IPS-15b (cell line): ENCODE results near the gene ACAD8.
A peak's percentile ranks its signal among the peaks of the same experiment; 100 is the strongest.

ENCODE experiments used
- H3K27me3 ChIP-seq: one replicate; pipeline ENCODE4 v1.6.1; 2013; ENCODE audit warnings: low read length; ENCODE audit not compliant: control insufficient read depth, insufficient read depth
- H3K36me3 ChIP-seq: one replicate; pipeline ENCODE4 v1.6.1; 2013; ENCODE audit warnings: low read length; ENCODE audit not compliant: control insufficient read depth, insufficient read depth
- H3K4me1 ChIP-seq: one replicate; pipeline ENCODE4 v1.6.1; 2013; ENCODE audit warnings: mild to moderate bottlenecking, low read length; ENCODE audit not compliant: control insufficient read depth, insufficient read depth
- H3K4me3 ChIP-seq: one replicate; pipeline ENCODE4 v1.5.1; 2013; ENCODE audit warnings: low read depth, low read length
- H3K9ac ChIP-seq: one replicate; pipeline ENCODE4 v1.6.1; 2013; ENCODE audit warnings: low read depth, mild to moderate bottlenecking, low read length
- H3K9me3 ChIP-seq: one replicate; pipeline ENCODE4 v1.6.1; 2013; ENCODE audit warnings: mild to moderate bottlenecking, low read length; ENCODE audit not compliant: control insufficient read depth, insufficient read depth

Gene ACAD8

GRCh38 chr11:134260503-134260902, 7.1 kb downstream of the ACAD8 start:
- no peak overlapping the region for H3K4me3 ChIP-seq
- no peaks in the 10 kb centered on the region for H3K9me3 ChIP-seq
- no peaks in the 10 kb centered on the region for H3K4me1 ChIP-seq
- no peak overlapping the region for H3K9ac ChIP-seq
- H3K36me3 ChIP-seq = peaks cover 35% of the 10 kb centered on the region
- H3K27me3 ChIP-seq = no peaks in the 10 kb centered on the region

- no peak overlapping the region for H3K4me3 ChIP-seq
- no peaks in the 10 kb centered on the region for H3K9me3 ChIP-seq
- H3K27me3 ChIP-seq = no peaks in the 10 kb centered on the region
- peaks cover 35% of the 10 kb centered on the region for H3K36me3 ChIP-seq
- H3K4me1 ChIP-seq = no peaks in the 10 kb centered on the region
- no peak overlapping the region for H3K9ac ChIP-seq
These were observed 7.6 kb downstream of the ACAD8 start for GRCh38 chr11:134260983-134261382.

- Histone ChIP-seq H3K9me3 (no peaks in the 10 kb centered on the region), H3K4me1 (no peaks in the 10 kb centered on the region), H3K9ac (no peak overlapping the region), H3K27me3 (no peaks in the 10 kb centered on the region), H3K36me3 (peaks cover 33% of the 10 kb centered on the region), H3K4me3 (no peak overlapping the region)
These were observed 8.5 kb downstream of the ACAD8 start for GRCh38 chr11:134261626-134262488.

- no peak overlapping the region for H3K9ac ChIP-seq
- no peaks in the 10 kb centered on the region for H3K9me3 ChIP-seq
- H3K36me3 ChIP-seq = peaks cover 19% of the 10 kb centered on the region
- H3K4me1 ChIP-seq = peaks cover 10% of the 10 kb centered on the region
- H3K4me3 ChIP-seq = no peak overlapping the region
- H3K27me3 ChIP-seq = no peaks in the 10 kb centered on the region
These were observed 11.8 kb downstream of the ACAD8 start for GRCh38 chr11:134264966-134265764.

GRCh38 chr11:134266440-134266839, 13.1 kb downstream of the ACAD8 start:
- H3K4me3 ChIP-seq = no peak overlapping the region
- H3K36me3 ChIP-seq = peaks cover 12% of the 10 kb centered on the region
- no peaks in the 10 kb centered on the region for H3K27me3 ChIP-seq
- H3K9me3 ChIP-seq = no peaks in the 10 kb centered on the region
- peaks cover 12% of the 10 kb centered on the region for H3K4me1 ChIP-seq
- H3K9ac ChIP-seq = no peak overlapping the region

- H3K27me3 ChIP-seq = no peaks in the 10 kb centered on the region
- H3K4me3 ChIP-seq = no peak overlapping the region
- H3K9ac ChIP-seq = no peak overlapping the region
- H3K36me3 ChIP-seq = peaks cover 12% of the 10 kb centered on the region
- H3K4me1 ChIP-seq = peaks cover 12% of the 10 kb centered on the region
- H3K9me3 ChIP-seq = no peaks in the 10 kb centered on the region
These were observed 13.5 kb downstream of the ACAD8 start for GRCh38 chr11:134266841-134267251.

- Histone ChIP-seq H3K4me1 (peaks cover 16% of the 10 kb centered on the region), H3K4me3 (no peak overlapping the region), H3K9ac (no peak overlapping the region), H3K27me3 (no peaks in the 10 kb centered on the region), H3K36me3 (peaks cover 7% of the 10 kb centered on the region), H3K9me3 (no peaks in the 10 kb centered on the region)
These were observed 14.1 kb downstream of the ACAD8 start for GRCh38 chr11:134267461-134267860.

- Histone ChIP-seq H3K4me3 (no peak overlapping the region), H3K27me3 (no peaks in the 10 kb centered on the region), H3K9me3 (no peaks in the 10 kb centered on the region), H3K4me1 (peaks cover 20% of the 10 kb centered on the region), H3K36me3 (peaks cover 3% of the 10 kb centered on the region), H3K9ac (no peak overlapping the region)
These were observed 14.6 kb downstream of the ACAD8 start for GRCh38 chr11:134267966-134268365.

- H3K36me3 ChIP-seq = no peaks in the 10 kb centered on the region
- peaks cover 3% of the 10 kb centered on the region for H3K27me3 ChIP-seq
- no peak overlapping the region for H3K9ac ChIP-seq
- no peak overlapping the region for H3K4me3 ChIP-seq
- H3K9me3 ChIP-seq = no peaks in the 10 kb centered on the region
- peaks cover 34% of the 10 kb centered on the region for H3K4me1 ChIP-seq
These were observed 16.9 kb downstream of the ACAD8 start for GRCh38 chr11:134270250-134270714.

- no peaks in the 10 kb centered on the region for H3K9me3 ChIP-seq
- H3K4me3 ChIP-seq = no peak overlapping the region
- peaks cover 3% of the 10 kb centered on the region for H3K36me3 ChIP-seq
- H3K9ac ChIP-seq = no peak overlapping the region
- peaks cover 3% of the 10 kb centered on the region for H3K27me3 ChIP-seq
- peaks cover 34% of the 10 kb centered on the region for H3K4me1 ChIP-seq
These were observed 18.6 kb downstream of the ACAD8 start for GRCh38 chr11:134271978-134272377.

- peak overlapping the region; percentile 4 for H3K9ac ChIP-seq
- peak overlapping the region; percentile 85 for H3K4me3 ChIP-seq
- peaks cover 3% of the 10 kb centered on the region for H3K27me3 ChIP-seq
- H3K36me3 ChIP-seq = peaks cover 3% of the 10 kb centered on the region
- peaks cover 29% of the 10 kb centered on the region for H3K4me1 ChIP-seq
- no peaks in the 10 kb centered on the region for H3K9me3 ChIP-seq
These were observed 19.3 kb downstream of the ACAD8 start for GRCh38 chr11:134272381-134273316.
